H1 (cell line): ENCODE results near the gene ULBP3. TPM values are rescaled to one million over a fixed set of nuclear protein-coding genes. Genes with fewer than 3 reads are reported as not detected.

Experiments
- CTCF ChIA-PET: fragments of 300-600 bp; sonication (Branson Sonifier 250); formaldehyde crosslinking; loops from one replicate; lab custom pipeline; 2021; ENCODE audit not compliant: partially characterized antibody; lab: Charles Lee
- POLR2A ChIA-PET: fragments of 300-600 bp; sonication (Branson Sonifier 250); formaldehyde crosslinking; loops from one replicate; lab custom pipeline; 2021; ENCODE audit warnings: inconsistent platforms; ENCODE audit not compliant: partially characterized antibody; lab: Charles Lee
- DNase-seq, 2 experiments: peaks; one replicate each; pipeline versions ENCODE4 v3.0.0 to v3.0.0-alpha.2; 2010 to 2022; ENCODE audit warnings: low spot score in 2 of 2, low read depth in 1 of 2, mixed read lengths in 1 of 2
- FAIRE-seq: peaks from 2 replicates; lab custom pipeline; 2011; peaks lifted over from hg19 to GRCh38; lab: Jason Lieb, UNC
- H2AFZ ChIP-seq: 2 replicates; pipeline ENCODE4 v1.8.1; 2012; ENCODE audit warnings: low read length, inconsistent platforms
- H2AK5ac ChIP-seq: 2 replicates; pipeline ENCODE4 v1.6.1; 2013; ENCODE audit warnings: low read depth, low read length
- H2BK120ac ChIP-seq: replicated peaks from 2 replicates; pipeline ENCODE3; 2013; ENCODE audit warnings: low read depth, low read length, inconsistent platforms
- H2BK12ac ChIP-seq: 2 replicates; pipeline ENCODE4 v1.6.1; 2013; ENCODE audit warnings: low read depth, low read length
- H2BK15ac ChIP-seq: 2 replicates; pipeline ENCODE4 v1.6.1; 2013; ENCODE audit warnings: low read length
- H2BK20ac ChIP-seq: 2 replicates; pipeline ENCODE4 v1.6.1; 2013; ENCODE audit warnings: low read length
- H2BK5ac ChIP-seq: 2 replicates; pipeline ENCODE4 v1.6.1; 2013; ENCODE audit warnings: low read depth, low read length
- H3K14ac ChIP-seq: 2 replicates; pipeline ENCODE4 v1.6.1; 2013; ENCODE audit warnings: inconsistent platforms; ENCODE audit not compliant: insufficient read length
- H3K18ac ChIP-seq: 2 replicates; pipeline ENCODE4 v1.6.1; 2013; ENCODE audit warnings: low read length; ENCODE audit errors: extremely low read depth
- H3K23ac ChIP-seq: 2 replicates; pipeline ENCODE4 v1.6.1; 2013; ENCODE audit warnings: inconsistent platforms; ENCODE audit not compliant: insufficient read length
- H3K23me2 ChIP-seq: 2 replicates; pipeline ENCODE4 v1.6.1; 2013; ENCODE audit warnings: low read depth, low read length
- H3K27ac ChIP-seq: 2 replicates; pipeline ENCODE4 v1.6.1; 2011; ENCODE audit warnings: low read depth, low read length, inconsistent platforms
- H3K27me3 ChIP-seq, 4 experiments: replicated peaks in 1 of 4; 1 replicate in 1 of 4; 2 replicates in 3 of 4; pipeline versions ENCODE4 v1.6.1 to v1.8.1; 2011 to 2013; ENCODE audit warnings: low read length in 3 of 4, mild to moderate bottlenecking in 3 of 4, inconsistent platforms in 2 of 4, mixed read lengths in 2 of 4, moderate library complexity in 1 of 4; ENCODE audit not compliant: control insufficient read depth in 3 of 4, insufficient read depth in 3 of 4; ENCODE audit errors: extremely low read depth in 1 of 4
- H3K36me3 ChIP-seq, 4 experiments: 2 replicates each; pipeline versions ENCODE4 v1.6.1 to v1.8.1; 2011 to 2013; ENCODE audit warnings: mild to moderate bottlenecking in 4 of 4, low read length in 3 of 4, moderate library complexity in 2 of 4, control low read depth in 1 of 4, inconsistent platforms in 1 of 4; ENCODE audit not compliant: insufficient read depth in 4 of 4, control insufficient read depth in 2 of 4
- H3K4ac ChIP-seq: replicated peaks from 2 replicates; pipeline ENCODE3; 2013; ENCODE audit warnings: low read length, low read depth, mixed read lengths, inconsistent platforms; ENCODE audit not compliant: insufficient read length
- H3K4me1 ChIP-seq, 4 experiments: replicated peaks in 1 of 4; 1 replicate in 1 of 4; 2 replicates in 3 of 4; pipeline versions ENCODE4 v1.6.1 to v1.8.1; 2011 to 2013; ENCODE audit warnings: low read length in 3 of 4, inconsistent platforms in 2 of 4, mixed read lengths in 1 of 4; ENCODE audit not compliant: insufficient read depth in 4 of 4, control insufficient read depth in 3 of 4
- H3K4me2 ChIP-seq, 2 experiments: 2 replicates each; pipeline versions ENCODE4 v1.6.1 to v1.8.1; 2011 to 2013; ENCODE audit warnings: low read depth in 2 of 2, low read length in 2 of 2, control low read depth in 1 of 2, inconsistent platforms in 1 of 2, mild to moderate bottlenecking in 1 of 2; ENCODE audit not compliant: insufficient read depth in 1 of 2
- H3K4me3 ChIP-seq, 4 experiments: fragments of 200-600, 300-600 bp in 1 of 4; sonication (generic), shearing (Covaris generic), sonication (Bioruptor Twin) in 1 of 4; 2 replicates each; pipeline versions ENCODE4 v1.5.1 to v1.8.1; 2011 to 2016; ENCODE audit warnings: low read length in 4 of 4, low read depth in 3 of 4, control low read depth in 2 of 4, inconsistent platforms in 2 of 4, mild to moderate bottlenecking in 2 of 4, mixed read lengths in 1 of 4, moderate library complexity in 1 of 4; ENCODE audit not compliant: insufficient read depth in 2 of 4; ENCODE audit errors: extremely low read depth in 1 of 4
- H3K56ac ChIP-seq: replicated peaks from 2 replicates; pipeline ENCODE3; 2013; ENCODE audit warnings: low read depth, mild to moderate bottlenecking, mixed read lengths, low read length, inconsistent platforms; ENCODE audit not compliant: insufficient read length
- H3K79me1 ChIP-seq: 2 replicates; pipeline ENCODE4 v1.6.1; 2013; ENCODE audit warnings: low read depth, low read length, control low read depth
- H3K79me2 ChIP-seq, 2 experiments: 2 replicates each; pipeline versions ENCODE4 v1.6.1 to v1.8.1; 2012 to 2013; ENCODE audit warnings: low read length in 2 of 2, mild to moderate bottlenecking in 2 of 2, inconsistent platforms in 1 of 2; ENCODE audit not compliant: insufficient read depth in 2 of 2, control insufficient read depth in 1 of 2
- H3K9ac ChIP-seq, 4 experiments: replicated peaks in 1 of 4; 1 replicate in 1 of 4; 2 replicates in 3 of 4; pipeline versions ENCODE4 v1.6.1 to v1.8.1; 2011 to 2013; ENCODE audit warnings: low read depth in 3 of 4, low read length in 3 of 4, control low read depth in 2 of 4, mild to moderate bottlenecking in 2 of 4, moderate library complexity in 2 of 4, inconsistent platforms in 1 of 4; ENCODE audit errors: extremely low read depth in 1 of 4
- H3K9me3 ChIP-seq, 2 experiments: 2 replicates each; pipeline versions ENCODE4 v1.6.1 to v1.8.1; 2012 to 2013; ENCODE audit warnings: mild to moderate bottlenecking in 2 of 2, moderate library complexity in 2 of 2, control low read depth in 1 of 2, inconsistent platforms in 1 of 2, low read depth in 1 of 2, low read length in 1 of 2, mixed read lengths in 1 of 2; ENCODE audit not compliant: insufficient read depth in 2 of 2
- H4K20me1 ChIP-seq, 2 experiments: replicated peaks in 1 of 2; 2 replicates each; pipeline versions ENCODE3 to v1.8.1; 2011 to 2013; ENCODE audit warnings: inconsistent platforms in 2 of 2, low read length in 2 of 2, mild to moderate bottlenecking in 1 of 2; ENCODE audit not compliant: insufficient read depth in 2 of 2, control insufficient read depth in 1 of 2
- H4K5ac ChIP-seq: 2 replicates; pipeline ENCODE4 v1.6.1; 2013; ENCODE audit warnings: low read length, low read depth, mixed read lengths, inconsistent platforms; ENCODE audit not compliant: insufficient read length
- H4K8ac ChIP-seq: 2 replicates; pipeline ENCODE4 v1.8.0; 2013; ENCODE audit warnings: mild to moderate bottlenecking, moderate library complexity, low read length, inconsistent platforms; ENCODE audit not compliant: insufficient read depth; ENCODE audit errors: extremely low read depth
- H4K91ac ChIP-seq: replicated peaks from 2 replicates; pipeline ENCODE3; 2013; ENCODE audit warnings: low read length, mixed read lengths, inconsistent platforms; ENCODE audit not compliant: insufficient read length
- EGR1 ChIP-seq: IDR thresholded peaks from 2 replicates; pipeline ENCODE4 v1.6.1; 2011; ENCODE audit warnings: low read depth, low read length, borderline replicate concordance
- HDAC6 ChIP-seq: IDR thresholded peaks from one replicate; pipeline ENCODE4 v1.7.1; 2012; ENCODE audit warnings: low read depth, mild to moderate bottlenecking, inconsistent platforms, low read length, moderate library complexity
- SP4 ChIP-seq: IDR thresholded peaks from 2 replicates; pipeline ENCODE4 v1.6.1; 2012; ENCODE audit warnings: low read length, inconsistent platforms
- TBP ChIP-seq: IDR thresholded peaks from 2 replicates; pipeline ENCODE4 v1.6.1; 2011; ENCODE audit warnings: low read depth, low read length, improper control_type of control experiment
- WGBS, 2 experiments: shearing (Covaris generic) in 1 of 2; methylation state at CpG; one replicate each; pipeline versions ENCODE4 v1.1.6 to v1.1.7; 2013 to 2015; ENCODE audit warnings: low lambda C conversion rate in 2 of 2, mixed read lengths in 2 of 2, inconsistent platforms in 1 of 2, low coverage in 1 of 2, missing lambda C conversion rate in 1 of 2; ENCODE audit not compliant: insufficient replicate concordance in 2 of 2, insufficient coverage in 1 of 2, insufficient read length in 1 of 2; ENCODE audit errors: extremely low coverage in 1 of 2, missing lambda C conversion rate in 1 of 2; 5-methylcytosine and 5-hydroxymethylcytosine counted together
- polyA plus RNA-seq, 7 experiments: library from polyadenylated mRNA; depleted of rRNA in 3 of 7; stranded (reverse) in 5 of 7; unstranded in 2 of 7; fragments of >200 nt in 5 of 7; fragments of 200-250 nt in 2 of 7; gene quantifications; 1 replicate in 5 of 7; 2 replicates in 1 of 7; 4 replicates in 1 of 7; pipeline versions ENCODE4 v1.2.1 to v1.2.3, GENCODE V29; 2011 to 2013; ENCODE audit warnings: missing spikeins in 2 of 7, mixed read lengths in 2 of 7
- total RNA-seq: library from RNA; stranded (reverse); fragmentation: NEBNext Ultra II Directional; extraction: Animal tissue kit (Norgen Biotek cat#: 25700); gene quantifications from 2 replicates; pipeline ENCODE4 v1.2.1, GENCODE V29; 2021
- TF ChIP-seq, protein P1 (sequence below): IDR thresholded peaks from 2 replicates; pipeline ENCODE4 v1.6.1; 2011; ENCODE audit warnings: low read length, improper control_type of control experiment
- TF ChIP-seq, protein P2 (sequence below): IDR thresholded peaks from 2 replicates; pipeline ENCODE4 v1.6.1; 2012; ENCODE audit warnings: low read length, inconsistent platforms

Gene ULBP3
- total and polyA plus RNA-seq, 2 of the 8 experiments (the other 6 are each of a cell fraction or from before 2014, with no cell fraction given) = 1.9 to 4.2 TPM

DNA sequence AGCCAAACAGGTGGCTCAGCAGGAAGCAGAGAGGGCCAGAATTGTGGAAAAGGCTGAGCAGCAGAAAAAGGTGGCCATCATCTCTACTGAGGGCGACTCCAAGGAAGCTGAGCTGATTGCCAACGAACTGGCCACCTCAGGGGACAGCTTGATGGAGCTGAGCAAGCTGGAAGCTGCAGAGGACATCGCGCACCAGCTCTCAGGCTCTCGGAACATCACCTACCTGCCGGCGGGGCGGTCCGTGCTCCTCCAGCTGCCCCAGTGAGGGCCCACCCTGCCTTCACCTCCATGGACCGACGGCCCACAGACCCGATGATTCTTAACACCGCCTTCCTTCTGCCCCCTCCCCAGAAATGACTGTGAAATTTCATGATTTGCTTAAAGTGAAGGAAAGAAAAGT, 25.8 kb downstream of the ULBP3 start:
- no peak overlapping the region for H2BK20ac ChIP-seq
- H4K91ac ChIP-seq = no peak overlapping the region
- 89% methylated on average over 7 of the region's 13 CpGs; no CpG with 5 or more reads in 1 of the 2 experiments for WGBS, 2 experiments
- H2BK15ac ChIP-seq = no peak overlapping the region
- no peak overlapping the region for H2BK120ac ChIP-seq
- no peak overlapping the region for H3K18ac ChIP-seq
- no peaks in the 10 kb centered on the region for H3K36me3 ChIP-seq
- CTCF ChIA-PET = interaction anchor here (1.6 to 1.9 kb wide), 2 partner anchors 10 to 36 kb away, joined by 3 to 5 read pairs; no protein-coding TSS in a partner anchor
- no peak overlapping the region for H3K4me3 ChIP-seq
- no peak overlapping the region for H4K5ac ChIP-seq
- no peak overlapping the region for H3K14ac ChIP-seq
- H3K23me2 ChIP-seq = peaks cover 2% of the 10 kb centered on the region; the same call in 1 of the 2 replicates
- POLR2A ChIA-PET = interaction anchor here (1.8 kb wide), 1 partner anchor 11 kb away, joined by 5 read pairs; no protein-coding TSS in a partner anchor
- H3K79me2 ChIP-seq = no peaks in the 10 kb centered on the region
- peaks cover 6 to 24% (median 18%) of the 10 kb centered on the region in 4 experiments; a peak in 6 of 7 replicates for H3K27me3 ChIP-seq
- H4K20me1 ChIP-seq = no peaks in the 10 kb centered on the region
- H3K4me1 ChIP-seq = no peaks in the 10 kb centered on the region
- no peak overlapping the region for H2BK12ac ChIP-seq
- TF ChIP-seq TBP (no peak), SP4 (no peak), HDAC6 (no peak), EGR1 (no peak)
- TF ChIP-seq, protein P1, sequence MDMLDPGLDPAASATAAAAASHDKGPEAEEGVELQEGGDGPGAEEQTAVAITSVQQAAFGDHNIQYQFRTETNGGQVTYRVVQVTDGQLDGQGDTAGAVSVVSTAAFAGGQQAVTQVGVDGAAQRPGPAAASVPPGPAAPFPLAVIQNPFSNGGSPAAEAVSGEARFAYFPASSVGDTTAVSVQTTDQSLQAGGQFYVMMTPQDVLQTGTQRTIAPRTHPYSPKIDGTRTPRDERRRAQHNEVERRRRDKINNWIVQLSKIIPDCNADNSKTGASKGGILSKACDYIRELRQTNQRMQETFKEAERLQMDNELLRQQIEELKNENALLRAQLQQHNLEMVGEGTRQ = no peak
- TF ChIP-seq, protein P2, sequence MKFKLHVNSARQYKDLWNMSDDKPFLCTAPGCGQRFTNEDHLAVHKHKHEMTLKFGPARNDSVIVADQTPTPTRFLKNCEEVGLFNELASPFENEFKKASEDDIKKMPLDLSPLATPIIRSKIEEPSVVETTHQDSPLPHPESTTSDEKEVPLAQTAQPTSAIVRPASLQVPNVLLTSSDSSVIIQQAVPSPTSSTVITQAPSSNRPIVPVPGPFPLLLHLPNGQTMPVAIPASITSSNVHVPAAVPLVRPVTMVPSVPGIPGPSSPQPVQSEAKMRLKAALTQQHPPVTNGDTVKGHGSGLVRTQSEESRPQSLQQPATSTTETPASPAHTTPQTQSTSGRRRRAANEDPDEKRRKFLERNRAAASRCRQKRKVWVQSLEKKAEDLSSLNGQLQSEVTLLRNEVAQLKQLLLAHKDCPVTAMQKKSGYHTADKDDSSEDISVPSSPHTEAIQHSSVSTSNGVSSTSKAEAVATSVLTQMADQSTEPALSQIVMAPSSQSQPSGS = no peak
- TF ChIP-seq, all 59 proteins: peak for 0
- H3K9ac ChIP-seq = no peak overlapping the region
- H2BK5ac ChIP-seq = no peak overlapping the region
- H2AK5ac ChIP-seq = no peak overlapping the region
- no peak overlapping the region for H3K27ac ChIP-seq
- H4K8ac ChIP-seq = no peak overlapping the region
- H2AFZ ChIP-seq = no peak overlapping the region
- no peak overlapping the region for H3K4me2 ChIP-seq
- DNase-seq (no peak), FAIRE-seq (no peak)
- no peak overlapping the region for H3K56ac ChIP-seq
- H3K9me3 ChIP-seq = no peaks in the 10 kb centered on the region
- H3K79me1 ChIP-seq = no peaks in the 10 kb centered on the region
- H3K23ac ChIP-seq = no peak overlapping the region
- H3K4ac ChIP-seq = no peak overlapping the region
